Skeletal muscle satellite cell (primary cell): ENCODE results near the gene TMEM106C.

Experiments
- H3K27me3 ChIP-seq: 2 replicates; pipeline ENCODE4 v1.7.0; 2013; ENCODE audit warnings: low read length; ENCODE audit not compliant: control insufficient read depth, insufficient read depth
- H3K36me3 ChIP-seq: 2 replicates; pipeline ENCODE4 v1.7.0; 2013; ENCODE audit warnings: mild to moderate bottlenecking, control low read depth, low read length; ENCODE audit not compliant: insufficient read depth
- H3K4me1 ChIP-seq: 2 replicates; pipeline ENCODE4 v1.7.0; 2013; ENCODE audit warnings: low read length; ENCODE audit not compliant: control insufficient read depth, insufficient read depth
- H3K4me2 ChIP-seq: 2 replicates; pipeline ENCODE4 v1.7.0; 2013; ENCODE audit warnings: mild to moderate bottlenecking, low read length
- H3K4me3 ChIP-seq: 2 replicates; pipeline ENCODE4 v1.7.0; 2013; ENCODE audit warnings: low read length
- H3K9ac ChIP-seq: 2 replicates; pipeline ENCODE4 v1.7.0; 2013; ENCODE audit warnings: mild to moderate bottlenecking, low read depth, low read length, moderate library complexity
- H3K9me3 ChIP-seq: replicated peaks from 2 replicates; pipeline ENCODE4 v1.7.0; 2013; ENCODE audit warnings: mild to moderate bottlenecking, control low read depth, low read length

TMEM106C gene

GRCh38 chr12:47982311-47982710 lies 18.9 kb downstream of the TMEM106C start:
- no peaks in the 10 kb centered on the region for H3K36me3 ChIP-seq
- H3K4me3 ChIP-seq = no peak overlapping the region
- peaks cover 35% of the 10 kb centered on the region for H3K27me3 ChIP-seq
- no peaks in the 10 kb centered on the region for H3K4me1 ChIP-seq
- no peak overlapping the region for H3K4me2 ChIP-seq
- no peaks in the 10 kb centered on the region for H3K9me3 ChIP-seq
- no peak overlapping the region for H3K9ac ChIP-seq

GRCh38 chr12:47982770-47983169 lies 19.4 kb downstream of the TMEM106C start:
- Histone ChIP-seq H3K36me3 (no peaks in the 10 kb centered on the region), H3K9ac (no peak overlapping the region), H3K9me3 (no peaks in the 10 kb centered on the region), H3K27me3 (peaks cover 35% of the 10 kb centered on the region), H3K4me1 (no peaks in the 10 kb centered on the region), H3K4me2 (no peak overlapping the region), H3K4me3 (no peak overlapping the region)

GRCh38 chr12:47983541-47984115 lies 20.2 kb downstream of the TMEM106C start:
- Histone ChIP-seq H3K4me3 (no peak overlapping the region), H3K9me3 (no peaks in the 10 kb centered on the region), H3K27me3 (peaks cover 38% of the 10 kb centered on the region), H3K4me2 (no peak overlapping the region), H3K4me1 (peaks cover 5% of the 10 kb centered on the region), H3K36me3 (no peaks in the 10 kb centered on the region), H3K9ac (no peak overlapping the region)

- Histone ChIP-seq H3K36me3 (no peaks in the 10 kb centered on the region), H3K4me3 (no peak overlapping the region), H3K27me3 (peaks cover 38% of the 10 kb centered on the region), H3K4me1 (peaks cover 5% of the 10 kb centered on the region), H3K9ac (no peak overlapping the region), H3K9me3 (no peaks in the 10 kb centered on the region), H3K4me2 (no peak overlapping the region)
Observed at GRCh38 chr12:47984331-47984801, 21.0 kb downstream of the TMEM106C start.

GRCh38 chr12:47985596-47986290 lies 22.3 kb downstream of the TMEM106C start:
- H3K9ac ChIP-seq = no peak overlapping the region
- peaks cover 5% of the 10 kb centered on the region for H3K4me1 ChIP-seq
- no peak overlapping the region for H3K4me3 ChIP-seq
- H3K9me3 ChIP-seq = no peaks in the 10 kb centered on the region
- H3K27me3 ChIP-seq = peaks cover 50% of the 10 kb centered on the region
- H3K36me3 ChIP-seq = no peaks in the 10 kb centered on the region
- H3K4me2 ChIP-seq = no peak overlapping the region

GRCh38 chr12:47986291-47986660 lies 22.9 kb downstream of the TMEM106C start:
- Histone ChIP-seq H3K9me3 (no peaks in the 10 kb centered on the region), H3K4me2 (no peak overlapping the region), H3K36me3 (no peaks in the 10 kb centered on the region), H3K4me3 (no peak overlapping the region), H3K9ac (no peak overlapping the region), H3K4me1 (peaks cover 5% of the 10 kb centered on the region), H3K27me3 (peaks cover 52% of the 10 kb centered on the region)

- H3K27me3 ChIP-seq = peaks cover 52% of the 10 kb centered on the region
- H3K36me3 ChIP-seq = no peaks in the 10 kb centered on the region
- no peak overlapping the region for H3K9ac ChIP-seq
- no peaks in the 10 kb centered on the region for H3K9me3 ChIP-seq
- no peak overlapping the region for H3K4me2 ChIP-seq
- peaks cover 5% of the 10 kb centered on the region for H3K4me1 ChIP-seq
- H3K4me3 ChIP-seq = no peak overlapping the region
Observed at GRCh38 chr12:47986832-47987231, 23.4 kb downstream of the TMEM106C start.

GRCh38 chr12:47987411-47988072 lies 24.1 kb downstream of the TMEM106C start:
- H3K4me3 ChIP-seq = no peak overlapping the region
- no peak overlapping the region for H3K9ac ChIP-seq
- H3K36me3 ChIP-seq = no peaks in the 10 kb centered on the region
- H3K27me3 ChIP-seq = peaks cover 53% of the 10 kb centered on the region
- H3K4me1 ChIP-seq = peaks cover 5% of the 10 kb centered on the region
- no peaks in the 10 kb centered on the region for H3K9me3 ChIP-seq
- peak overlapping the region; percentile 19 for H3K4me2 ChIP-seq

- H3K4me2 ChIP-seq = peak overlapping the region; percentile 19
- H3K36me3 ChIP-seq = no peaks in the 10 kb centered on the region
- peaks cover 59% of the 10 kb centered on the region for H3K27me3 ChIP-seq
- no peak overlapping the region for H3K4me3 ChIP-seq
- no peak overlapping the region for H3K9ac ChIP-seq
- H3K9me3 ChIP-seq = no peaks in the 10 kb centered on the region
- H3K4me1 ChIP-seq = peaks cover 5% of the 10 kb centered on the region
Observed at GRCh38 chr12:47988073-47989022, 25.0 kb downstream of the TMEM106C start.

GRCh38 chr12:47989023-47989417 lies 25.6 kb downstream of the TMEM106C start:
- H3K4me1 ChIP-seq = peaks cover 5% of the 10 kb centered on the region
- H3K4me2 ChIP-seq = no peak overlapping the region
- H3K27me3 ChIP-seq = peaks cover 62% of the 10 kb centered on the region
- H3K9ac ChIP-seq = no peak overlapping the region
- H3K4me3 ChIP-seq = no peak overlapping the region
- H3K36me3 ChIP-seq = no peaks in the 10 kb centered on the region
- no peaks in the 10 kb centered on the region for H3K9me3 ChIP-seq

GRCh38 chr12:47989666-47990065 lies 26.3 kb downstream of the TMEM106C start:
- peaks cover 5% of the 10 kb centered on the region for H3K4me1 ChIP-seq

More at GRCh38 chr12:47989666-47990065, 26.3 kb downstream of the TMEM106C start:
- Histone ChIP-seq H3K4me2 (no peak overlapping the region), H3K9me3 (no peaks in the 10 kb centered on the region), H3K4me3 (no peak overlapping the region), H3K9ac (no peak overlapping the region), H3K27me3 (peaks cover 68% of the 10 kb centered on the region), H3K36me3 (no peaks in the 10 kb centered on the region)
